Measurements from ENCODE around the gene PAAF1.
"Not testable (repeated sequence)": the region's sequence is repeated elsewhere in the genome, so short reads cannot be mapped to it uniquely, and the experiment has no call there.

PAAF1 gene

GRCh38 chr11:73931039-73931645 is 54.3 kb downstream of the PAAF1 start:
- Histone ChIP-seq H3K27me3 (ENCODE audit: control insufficient read depth in 1 of 2, insufficient read depth in 2 of 2, low read length in 2 of 2) (no peaks in the 10 kb centered on the region), H3K27ac (ENCODE audit: low read depth, low read length) (no peak overlapping the region), H3K36me3 (ENCODE audit: insufficient read depth, low read length) (peaks cover 25% of the 10 kb centered on the region), H3K9ac (ENCODE audit: low read length) (no peak overlapping the region), H3K4me3 (ENCODE audit: low read depth in 1 of 2, low read length in 2 of 2) (no peak overlapping the region), H3K4me1 (ENCODE audit: insufficient read depth, low read length) (no peaks in the 10 kb centered on the region), H3K9me3 (ENCODE audit: low read length) (no peaks in the 10 kb centered on the region)

DNA sequence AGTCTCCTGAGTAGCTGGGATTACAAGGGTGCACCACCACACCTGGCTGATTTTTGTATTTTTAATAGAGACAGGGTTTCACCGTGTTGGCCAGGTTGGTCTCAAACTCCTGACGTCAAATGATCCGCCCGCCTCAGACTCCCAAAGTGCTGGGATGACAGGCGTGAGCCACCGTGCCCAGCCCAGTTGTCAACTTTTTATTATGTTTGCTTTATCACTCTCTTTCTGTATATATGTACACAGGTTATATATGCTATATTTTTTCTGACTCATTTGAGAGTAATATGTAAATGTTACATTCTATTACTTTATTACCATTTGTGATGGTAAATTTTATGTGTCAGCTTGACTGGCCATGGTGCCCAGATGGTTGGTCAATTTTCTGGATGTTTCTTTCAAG is 55.2 kb downstream of the PAAF1 start:
- H3K27ac ChIP-seq (ENCODE audit: low read depth, low read length), result no peak overlapping the region
- H3K4me3 ChIP-seq (ENCODE audit: low read depth in 1 of 2, low read length in 2 of 2), result no peak overlapping the region
- no peaks in the 10 kb centered on the region for H3K9me3 ChIP-seq (ENCODE audit: low read length)
- no peak overlapping the region for H3K9ac ChIP-seq (ENCODE audit: low read length)
- peaks cover 20% of the 10 kb centered on the region for H3K36me3 ChIP-seq (ENCODE audit: insufficient read depth, low read length)
- H3K4me1 ChIP-seq (ENCODE audit: insufficient read depth, low read length), result no peaks in the 10 kb centered on the region
- no peaks in the 10 kb centered on the region for H3K27me3 ChIP-seq (ENCODE audit: control insufficient read depth in 1 of 2, insufficient read depth in 2 of 2, low read length in 2 of 2)

GRCh38 chr11:73932781-73933180 is 56.0 kb downstream of the PAAF1 start:
- Histone ChIP-seq H3K27me3 (ENCODE audit: control insufficient read depth in 1 of 2, insufficient read depth in 2 of 2, low read length in 2 of 2) (no peaks in the 10 kb centered on the region), H3K9ac (ENCODE audit: low read length) (no peak overlapping the region), H3K9me3 (ENCODE audit: low read length) (no peaks in the 10 kb centered on the region), H3K4me1 (ENCODE audit: insufficient read depth, low read length) (no peaks in the 10 kb centered on the region), H3K36me3 (ENCODE audit: insufficient read depth, low read length) (peaks cover 12% of the 10 kb centered on the region), H3K4me3 (ENCODE audit: low read depth in 1 of 2, low read length in 2 of 2) (no peak overlapping the region), H3K27ac (ENCODE audit: low read depth, low read length) (no peak overlapping the region)

- H3K27me3 ChIP-seq (ENCODE audit: control insufficient read depth in 1 of 2, insufficient read depth in 2 of 2, low read length in 2 of 2); H3K36me3 ChIP-seq (ENCODE audit: insufficient read depth, low read length): not testable (repeated sequence)
Observed at GRCh38 chr11:73936047-73936446, 59.2 kb downstream of the PAAF1 start.

DNA sequence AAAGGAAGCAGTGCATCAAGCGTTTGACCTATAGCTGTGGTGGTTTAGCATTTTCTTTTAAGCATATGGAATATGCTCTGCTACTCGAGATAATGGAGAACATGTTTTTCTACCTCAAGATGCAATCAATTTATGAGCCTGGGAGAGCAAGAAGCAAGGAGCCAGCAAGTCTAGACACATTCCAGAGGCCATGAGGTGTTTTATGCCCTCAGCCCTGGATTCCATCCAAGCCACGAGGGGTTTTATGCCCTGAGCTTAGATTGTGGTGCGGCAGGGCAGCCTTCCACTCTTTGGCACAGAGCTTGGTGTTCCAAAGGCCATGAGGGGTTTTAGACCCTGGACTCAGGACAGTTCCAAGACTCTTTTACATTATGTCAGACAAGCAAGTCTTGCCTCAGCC is 62.3 kb downstream of the PAAF1 start:
- Histone ChIP-seq H3K4me3 (ENCODE audit: low read depth in 1 of 2, low read length in 2 of 2) (no peak overlapping the region), H3K27me3 (ENCODE audit: control insufficient read depth in 1 of 2, insufficient read depth in 2 of 2, low read length in 2 of 2) (no peaks in the 10 kb centered on the region), H3K9me3 (ENCODE audit: low read length) (no peaks in the 10 kb centered on the region), H3K27ac (ENCODE audit: low read depth, low read length) (no peak overlapping the region), H3K4me1 (ENCODE audit: insufficient read depth, low read length) (no peaks in the 10 kb centered on the region), H3K9ac (ENCODE audit: low read length) (no peak overlapping the region), H3K36me3 (ENCODE audit: insufficient read depth, low read length) (peaks cover 4% of the 10 kb centered on the region)

More at GRCh38 chr11:73936047-73936446, 59.2 kb downstream of the PAAF1 start:
- not testable (repeated sequence) for H3K9me3 ChIP-seq (ENCODE audit: low read length); H3K4me3 ChIP-seq (ENCODE audit: low read depth in 1 of 2, low read length in 2 of 2); H3K9ac ChIP-seq (ENCODE audit: low read length); H3K27ac ChIP-seq (ENCODE audit: low read depth, low read length); H3K4me1 ChIP-seq (ENCODE audit: insufficient read depth, low read length)

DNA sequence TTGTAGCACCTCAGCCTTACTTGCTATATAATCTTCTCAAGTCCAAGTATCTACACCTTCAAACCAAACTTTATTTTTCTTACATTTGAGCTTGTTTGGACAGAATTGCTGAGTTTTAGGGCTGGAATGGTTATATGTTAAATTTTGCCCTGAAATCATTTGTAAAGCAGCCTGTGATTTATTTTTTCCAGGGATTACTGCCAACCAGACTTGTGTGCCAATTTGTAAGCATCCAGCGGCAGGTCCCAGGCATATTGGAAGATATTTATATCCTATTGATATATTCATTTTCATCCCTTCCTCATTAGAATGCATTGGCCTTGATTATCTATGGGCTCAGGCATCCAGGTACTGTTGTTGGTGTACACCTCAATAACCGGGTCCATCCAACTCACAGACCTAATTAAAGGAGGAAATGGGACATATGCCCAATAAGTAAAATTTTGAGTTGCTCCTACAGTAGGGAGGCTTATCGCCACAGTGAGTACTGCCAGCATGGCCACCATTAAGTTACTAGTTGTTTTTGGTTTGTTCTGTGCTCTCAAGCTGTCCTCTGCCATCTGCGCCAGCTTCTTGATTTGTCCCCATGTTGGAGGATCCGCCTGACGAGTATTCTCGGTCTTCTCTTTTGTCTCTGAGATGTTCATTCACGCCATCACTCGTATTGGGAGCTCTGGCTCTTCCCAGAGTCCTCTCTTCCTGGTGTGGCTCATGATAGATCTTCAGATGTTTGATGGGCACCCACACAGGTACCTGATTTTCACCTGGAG is 64.2 kb downstream of the PAAF1 start:
- H3K36me3 ChIP-seq (ENCODE audit: insufficient read depth, low read length), result no peaks in the 10 kb centered on the region
- H3K4me3 ChIP-seq (ENCODE audit: low read depth in 1 of 2, low read length in 2 of 2), result no peak overlapping the region
- no peak overlapping the region for H3K9ac ChIP-seq (ENCODE audit: low read length)
- H3K4me1 ChIP-seq (ENCODE audit: insufficient read depth, low read length), result no peaks in the 10 kb centered on the region
- H3K27ac ChIP-seq (ENCODE audit: low read depth, low read length), result no peak overlapping the region
- no peaks in the 10 kb centered on the region for H3K9me3 ChIP-seq (ENCODE audit: low read length)
- H3K27me3 ChIP-seq (ENCODE audit: control insufficient read depth in 1 of 2, insufficient read depth in 2 of 2, low read length in 2 of 2), result no peaks in the 10 kb centered on the region

- H3K9ac ChIP-seq (ENCODE audit: low read length), result no peak overlapping the region
- no peak overlapping the region for H3K4me3 ChIP-seq (ENCODE audit: low read depth in 1 of 2, low read length in 2 of 2)
- H3K9me3 ChIP-seq (ENCODE audit: low read length), result no peaks in the 10 kb centered on the region
Observed at GRCh38 chr11:73942010-73942409, 65.2 kb downstream of the PAAF1 start.

GRCh38 chr11:73944085-73944484 is 67.3 kb downstream of the PAAF1 start:
- Histone ChIP-seq H3K4me1 (ENCODE audit: insufficient read depth, low read length) (no peaks in the 10 kb centered on the region), H3K27me3 (ENCODE audit: control insufficient read depth in 1 of 2, insufficient read depth in 2 of 2, low read length in 2 of 2) (no peaks in the 10 kb centered on the region), H3K9me3 (ENCODE audit: low read length) (no peaks in the 10 kb centered on the region), H3K9ac (ENCODE audit: low read length) (no peak overlapping the region), H3K4me3 (ENCODE audit: low read depth in 1 of 2, low read length in 2 of 2) (no peak overlapping the region), H3K27ac (ENCODE audit: low read depth, low read length) (no peak overlapping the region), H3K36me3 (ENCODE audit: insufficient read depth, low read length) (no peaks in the 10 kb centered on the region)

More at GRCh38 chr11:73942010-73942409, 65.2 kb downstream of the PAAF1 start:
- no peaks in the 10 kb centered on the region for H3K4me1 ChIP-seq (ENCODE audit: insufficient read depth, low read length)
- H3K27me3 ChIP-seq (ENCODE audit: control insufficient read depth in 1 of 2, insufficient read depth in 2 of 2, low read length in 2 of 2), result no peaks in the 10 kb centered on the region
- H3K27ac ChIP-seq (ENCODE audit: low read depth, low read length), result no peak overlapping the region
- no peaks in the 10 kb centered on the region for H3K36me3 ChIP-seq (ENCODE audit: insufficient read depth, low read length)

GRCh38 chr11:73944901-73945300 is 68.1 kb downstream of the PAAF1 start:
- Histone ChIP-seq H3K4me1 (ENCODE audit: insufficient read depth, low read length) (no peaks in the 10 kb centered on the region), H3K36me3 (ENCODE audit: insufficient read depth, low read length) (no peaks in the 10 kb centered on the region), H3K27ac (ENCODE audit: low read depth, low read length) (no peak overlapping the region), H3K4me3 (ENCODE audit: low read depth in 1 of 2, low read length in 2 of 2) (no peak overlapping the region), H3K9ac (ENCODE audit: low read length) (no peak overlapping the region), H3K27me3 (ENCODE audit: control insufficient read depth in 1 of 2, insufficient read depth in 2 of 2, low read length in 2 of 2) (no peaks in the 10 kb centered on the region), H3K9me3 (ENCODE audit: low read length) (no peaks in the 10 kb centered on the region)

DNA sequence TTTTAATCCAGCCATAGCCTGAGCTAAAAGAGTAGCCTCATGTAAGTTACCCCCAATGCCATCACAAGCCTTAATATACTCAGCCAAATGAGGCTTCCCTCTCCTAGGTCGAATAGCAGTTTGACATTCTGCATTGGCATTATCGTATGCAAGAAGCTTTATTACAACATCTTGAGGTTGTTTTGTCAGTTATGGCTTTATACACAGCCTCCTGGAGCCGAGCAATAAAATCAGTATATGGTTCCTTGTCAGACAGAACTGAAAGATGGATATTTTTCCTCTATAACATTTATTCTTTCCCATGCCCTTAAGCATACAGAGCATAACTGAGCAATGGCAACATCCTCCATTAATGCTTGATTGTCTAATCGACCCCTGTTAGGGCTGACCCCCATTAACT is 68.6 kb downstream of the PAAF1 start:
- Histone ChIP-seq H3K27ac (ENCODE audit: low read depth, low read length) (no peak overlapping the region), H3K9ac (ENCODE audit: low read length) (no peak overlapping the region)

DNA sequence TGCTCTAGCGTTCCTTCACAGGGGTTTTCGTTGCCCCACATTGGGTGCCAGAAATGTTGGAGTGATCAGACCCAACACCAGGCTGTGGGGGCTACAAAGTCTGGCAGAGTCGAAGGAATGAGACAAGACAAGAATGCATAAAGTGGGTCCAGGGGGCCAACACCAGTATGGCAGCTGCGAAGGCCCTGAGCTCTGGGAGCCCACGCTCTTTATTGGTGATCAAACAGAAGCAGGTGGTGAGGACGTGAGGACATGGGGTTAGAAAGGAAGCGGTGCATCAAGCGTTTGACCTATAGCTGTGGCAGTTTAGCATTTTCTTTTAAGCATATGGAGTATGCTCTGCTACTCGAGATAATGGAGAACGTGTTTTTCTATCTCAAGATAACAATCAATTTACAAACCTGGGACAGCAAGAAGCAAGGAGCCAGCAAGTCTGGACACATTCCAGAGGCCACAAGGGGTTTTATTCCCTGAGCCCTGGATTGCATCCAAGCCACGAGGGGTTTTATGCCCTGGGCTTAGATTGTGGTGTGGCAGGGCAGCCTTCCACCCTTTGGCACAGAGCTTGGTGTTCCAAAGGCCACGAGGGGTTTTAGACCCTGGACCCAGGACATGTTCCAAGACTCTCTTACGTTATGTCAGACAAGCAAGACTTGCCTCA is 70.1 kb downstream of the PAAF1 start:
- Histone ChIP-seq H3K27me3 (ENCODE audit: control insufficient read depth in 1 of 2, insufficient read depth in 2 of 2, low read length in 2 of 2) (no peaks in the 10 kb centered on the region), H3K36me3 (ENCODE audit: insufficient read depth, low read length) (no peaks in the 10 kb centered on the region), H3K9ac (ENCODE audit: low read length) (no peak overlapping the region), H3K27ac (ENCODE audit: low read depth, low read length) (no peak overlapping the region), H3K4me1 (ENCODE audit: insufficient read depth, low read length) (no peaks in the 10 kb centered on the region), H3K9me3 (ENCODE audit: low read length) (no peaks in the 10 kb centered on the region), H3K4me3 (ENCODE audit: low read depth in 1 of 2, low read length in 2 of 2) (no peak overlapping the region)

More for the DNA sequence above, 68.6 kb downstream of the PAAF1 start:
- Histone ChIP-seq H3K4me3 (ENCODE audit: low read depth in 1 of 2, low read length in 2 of 2) (no peak overlapping the region), H3K27me3 (ENCODE audit: control insufficient read depth in 1 of 2, insufficient read depth in 2 of 2, low read length in 2 of 2) (no peaks in the 10 kb centered on the region), H3K36me3 (ENCODE audit: insufficient read depth, low read length) (no peaks in the 10 kb centered on the region), H3K9me3 (ENCODE audit: low read length) (no peaks in the 10 kb centered on the region), H3K4me1 (ENCODE audit: insufficient read depth, low read length) (no peaks in the 10 kb centered on the region)
